B cell (primary cell): Measurements from ENCODE around the gene ZEB2. TPM values are rescaled to one million over a fixed set of nuclear protein-coding genes. Genes with fewer than 3 reads are reported as not detected.

Experiments used
- ATAC-seq: fragments of 200-7000 bp; cut with Tn5 transposase; one replicate; pipeline ENCODE4 v1.10.0; 2021; ENCODE audit warnings: low read depth, mild to moderate bottlenecking, moderate number of reproducible peaks, moderate library complexity
- CTCF ChIA-PET: fragments of 350-600 bp; sonication (Branson Sonifier 250); formaldehyde crosslinking; loops from one replicate; lab custom pipeline; 2021; ENCODE audit warnings: antibody characterized with exemption, inconsistent platforms; lab: Charles Lee
- POLR2A ChIA-PET: fragments of 350-600 bp; sonication (Branson Sonifier 250); formaldehyde crosslinking; loops from one replicate; lab custom pipeline; 2021; ENCODE audit warnings: antibody characterized with exemption; lab: Charles Lee
- DNase-seq: peaks from one replicate; pipeline ENCODE4 v3.0.0; 2013
- H2AFZ ChIP-seq: 2 replicates; pipeline ENCODE4 v1.6.1; 2012; ENCODE audit warnings: mild to moderate bottlenecking, low read depth, low read length; ENCODE audit not compliant: insufficient read depth, poor library complexity, severe bottlenecking
- H3K27ac ChIP-seq, 2 donors: 1 replicate in 1 of 2; 2 replicates in 1 of 2; pipeline ENCODE4 v1.5.1; 2012 to 2013; ENCODE audit warnings: low read length in 2 of 2, mild to moderate bottlenecking in 2 of 2, moderate library complexity in 1 of 2
- H3K27me3 ChIP-seq, 4 experiments: fragments of 200-600 bp in 1 of 4; sonication (generic) in 1 of 4; replicated peaks in 1 of 4; 1 replicate in 2 of 4; 2 replicates in 2 of 4; pipeline versions ENCODE4 v1.6.1 to v1.7.0; 2013 to 2016; ENCODE audit warnings: low read length in 3 of 4, mild to moderate bottlenecking in 2 of 4, mixed read lengths in 1 of 4, moderate library complexity in 1 of 4; ENCODE audit not compliant: insufficient read depth in 4 of 4, control insufficient read depth in 3 of 4; ENCODE audit errors: control extremely low read depth in 1 of 4
- H3K36me3 ChIP-seq, 2 experiments: replicated peaks in 1 of 2; 1 replicate in 1 of 2; 2 replicates in 1 of 2; pipeline versions ENCODE4 v1.6.1 to v1.7.1; 2013; ENCODE audit warnings: low read length in 1 of 2; ENCODE audit not compliant: insufficient read depth in 2 of 2, control insufficient read depth in 1 of 2; ENCODE audit errors: control extremely low read depth in 1 of 2, extremely low read depth in 1 of 2
- H3K4me1 ChIP-seq, 2 donors: fragments of 200-600 bp in 1 of 2; sonication (generic) in 1 of 2; 1 replicate in 1 of 2; 2 replicates in 1 of 2; pipeline versions ENCODE4 v1.5.1 to v1.6.1; 2013 to 2017; ENCODE audit warnings: low read length in 2 of 2; ENCODE audit not compliant: control insufficient read depth in 2 of 2, insufficient read depth in 2 of 2
- H3K4me2 ChIP-seq: replicated peaks from 2 replicates; pipeline ENCODE3; 2012; ENCODE audit warnings: mild to moderate bottlenecking, low read depth, low read length; ENCODE audit not compliant: poor library complexity, severe bottlenecking
- H3K4me3 ChIP-seq, 5 experiments: fragments of 200-600 bp in 1 of 5; sonication (generic) in 1 of 5; 1 replicate in 3 of 5; 2 replicates in 2 of 5; pipeline versions ENCODE4 v1.5.1 to v1.7.0; 2011 to 2016; ENCODE audit warnings: low read length in 4 of 5, mild to moderate bottlenecking in 4 of 5, low read depth in 2 of 5, control low read depth in 1 of 5, moderate library complexity in 1 of 5; ENCODE audit not compliant: insufficient read depth in 1 of 5; ENCODE audit errors: control extremely low read depth in 1 of 5, extremely low read depth in 1 of 5
- H3K79me2 ChIP-seq: fragments of 200-600 bp; sonication (generic); one replicate; pipeline ENCODE4 v1.6.0; 2016; ENCODE audit warnings: low read length; ENCODE audit not compliant: control insufficient read depth, insufficient read depth
- H3K9ac ChIP-seq: fragments of 200-600 bp; sonication (generic); 2 replicates; pipeline ENCODE4 v1.6.1; 2017; ENCODE audit warnings: mild to moderate bottlenecking, low read length, moderate library complexity
- H3K9me3 ChIP-seq, 3 donors: one replicate each; pipeline versions ENCODE4 v1.6.1 to v1.7.1; 2013; ENCODE audit warnings: low read length in 2 of 3; ENCODE audit not compliant: control insufficient read depth in 2 of 3, insufficient read depth in 1 of 3; ENCODE audit errors: control extremely low read depth in 1 of 3
- H4K20me1 ChIP-seq: 2 replicates; pipeline ENCODE4 v1.6.0; 2012; ENCODE audit warnings: mild to moderate bottlenecking, low read length; ENCODE audit not compliant: insufficient read depth, control insufficient read depth, poor library complexity, severe bottlenecking
- H3K27ac Mint-ChIP-seq: one replicate; pipeline ENCODE4 v1.8.0; 2021; ENCODE audit warnings: mixed read lengths
- H3K27me3 Mint-ChIP-seq: one replicate; pipeline ENCODE4 v1.8.0; 2021; ENCODE audit warnings: mixed read lengths
- H3K4me1 Mint-ChIP-seq: one replicate; pipeline ENCODE4 v1.8.0; 2021; ENCODE audit warnings: mixed read lengths
- H3K4me3 Mint-ChIP-seq: one replicate; pipeline ENCODE4 v1.8.0; 2021; ENCODE audit warnings: mixed read lengths
- H3K9me3 Mint-ChIP-seq: one replicate; pipeline ENCODE4 v1.8.0; 2022; ENCODE audit warnings: mixed read lengths; ENCODE audit not compliant: insufficient read depth
- EZH2 ChIP-seq: IDR thresholded peaks from 2 replicates; pipeline ENCODE4 v1.6.1; 2012; ENCODE audit warnings: borderline replicate concordance, low read depth, mild to moderate bottlenecking, moderate library complexity, low read length; ENCODE audit not compliant: insufficient read depth, poor library complexity, severe bottlenecking
- WGBS: methylation state at CpG from one replicate; pipeline ENCODE4 v1.1.5; 2013; ENCODE audit warnings: missing lambda C conversion rate; ENCODE audit not compliant: insufficient coverage; 5-methylcytosine and 5-hydroxymethylcytosine counted together
- intact Hi-C: fragments of 100-400 bp; cut with micrococcal nuclease; formaldehyde crosslinking; loops from one replicate; pipeline ENCODE4 v1.10.0; 2022
- polyA plus RNA-seq: library from polyadenylated mRNA; depleted of rRNA; stranded (reverse); fragments of >200 nt; gene quantifications from 2 replicates; pipeline ENCODE4 v1.2.3, GENCODE V29; 2012
- total RNA-seq, 2 donors: library from RNA; stranded (reverse); fragments of 120-200 nt in 1 of 2; gene quantifications; 1 replicate in 1 of 2; 2 replicates in 1 of 2; pipeline versions ENCODE4 v1.2.3 to v1.2.4, GENCODE V29; 2013 to 2022
- TF ChIP-seq, protein P1 (sequence below): fragments of 200-600 bp; IDR thresholded peaks from one replicate; pipeline ENCODE4 v1.8.0; 2022; ENCODE audit warnings: antibody characterized with exemption, mild to moderate bottlenecking

ZEB2 gene
- total and polyA plus RNA-seq, 2 donors (not counting 1 experiment from before 2014, with no cell fraction given) = 56.3 to 217 TPM

DNA sequence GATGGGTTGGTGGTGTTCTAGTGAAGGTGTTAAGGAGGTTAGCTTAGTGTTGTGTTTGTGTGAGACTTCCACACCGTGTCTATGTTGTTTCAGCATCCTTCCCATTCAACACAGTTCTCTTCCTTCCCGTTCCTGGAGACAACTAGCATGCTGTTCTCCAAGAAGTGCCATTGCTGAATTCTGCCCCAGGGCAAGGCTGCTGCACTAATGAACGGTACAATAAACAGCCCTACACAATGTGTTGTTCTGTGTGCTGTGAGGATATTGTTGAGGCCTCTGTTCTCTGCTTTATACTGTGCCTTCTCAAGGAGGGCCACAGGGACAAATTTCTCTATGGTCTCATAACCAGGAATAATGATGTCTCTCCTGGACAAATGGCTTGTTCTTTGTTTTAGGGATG, 39.8 kb upstream of the ZEB2 start:
- no peak for DNase-seq
- Mint-ChIP-seq H3K9me3 (no peaks in the 10 kb centered on the region), H3K27me3 (no peaks in the 10 kb centered on the region), H3K27ac (no peak overlapping the region), H3K4me3 (no peak overlapping the region), H3K4me1 (peaks cover 15% of the 10 kb centered on the region)
- ChIA-PET CTCF (no interaction called here), POLR2A (no interaction called here)
- Histone ChIP-seq H3K4me2 (no peak overlapping the region), H3K9me3 (no peaks in the 10 kb centered on the region), H3K27me3 (peaks cover 0 to 4% (median 0%) of the 10 kb centered on the region in 4 experiments), H2AFZ (no peak overlapping the region), H3K4me3 (no peak overlapping the region), H3K36me3 (no peaks in the 10 kb centered on the region), H3K27ac (no peak overlapping the region), H4K20me1 (no peaks in the 10 kb centered on the region), H3K79me2 (no peaks in the 10 kb centered on the region), H3K4me1 (peaks cover 0 to 7% of the 10 kb centered on the region in 2 donors), H3K9ac (no peak overlapping the region)
- no peak for ATAC-seq
- TF ChIP-seq, protein P1, sequence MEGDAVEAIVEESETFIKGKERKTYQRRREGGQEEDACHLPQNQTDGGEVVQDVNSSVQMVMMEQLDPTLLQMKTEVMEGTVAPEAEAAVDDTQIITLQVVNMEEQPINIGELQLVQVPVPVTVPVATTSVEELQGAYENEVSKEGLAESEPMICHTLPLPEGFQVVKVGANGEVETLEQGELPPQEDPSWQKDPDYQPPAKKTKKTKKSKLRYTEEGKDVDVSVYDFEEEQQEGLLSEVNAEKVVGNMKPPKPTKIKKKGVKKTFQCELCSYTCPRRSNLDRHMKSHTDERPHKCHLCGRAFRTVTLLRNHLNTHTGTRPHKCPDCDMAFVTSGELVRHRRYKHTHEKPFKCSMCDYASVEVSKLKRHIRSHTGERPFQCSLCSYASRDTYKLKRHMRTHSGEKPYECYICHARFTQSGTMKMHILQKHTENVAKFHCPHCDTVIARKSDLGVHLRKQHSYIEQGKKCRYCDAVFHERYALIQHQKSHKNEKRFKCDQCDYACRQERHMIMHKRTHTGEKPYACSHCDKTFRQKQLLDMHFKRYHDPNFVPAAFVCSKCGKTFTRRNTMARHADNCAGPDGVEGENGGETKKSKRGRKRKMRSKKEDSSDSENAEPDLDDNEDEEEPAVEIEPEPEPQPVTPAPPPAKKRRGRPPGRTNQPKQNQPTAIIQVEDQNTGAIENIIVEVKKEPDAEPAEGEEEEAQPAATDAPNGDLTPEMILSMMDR = no peak
- TF ChIP-seq EZH2 = no peak
- intact Hi-C loops = loop anchor here (5.0 kb wide), 2 partner anchors 37 to 48 kb away; partner anchors contain the start of gene ZEB2
- WGBS = no CpG with 5 or more reads among the region's 3 CpGs

DNA sequence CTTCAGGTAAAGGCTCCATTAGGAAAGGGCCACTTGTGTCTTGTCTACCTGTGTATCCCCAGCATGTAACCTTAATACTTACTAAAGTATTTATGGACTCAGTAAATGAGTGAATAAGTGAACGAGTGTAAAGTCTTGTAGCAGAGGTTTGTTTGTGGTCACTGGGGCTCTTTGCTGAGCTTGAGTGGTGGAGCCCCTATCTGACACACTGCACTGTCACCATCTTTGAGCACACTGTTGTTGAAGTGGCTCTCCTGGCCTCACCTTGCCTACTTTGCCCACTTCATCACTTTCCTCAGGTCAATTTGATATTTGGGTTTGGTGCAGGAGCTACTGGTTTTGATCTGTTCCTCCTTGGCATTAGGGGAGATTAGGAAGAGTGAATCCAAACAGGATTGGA, 39.3 kb upstream of the ZEB2 start:
- Histone ChIP-seq H3K9me3 (no peaks in the 10 kb centered on the region), H3K27me3 (peaks cover 0 to 4% (median 0%) of the 10 kb centered on the region in 4 experiments), H2AFZ (no peak overlapping the region), H4K20me1 (no peaks in the 10 kb centered on the region), H3K4me2 (no peak overlapping the region), H3K4me3 (no peak overlapping the region), H3K4me1 (peaks cover 0 to 7% of the 10 kb centered on the region in 2 donors), H3K36me3 (no peaks in the 10 kb centered on the region), H3K9ac (no peak overlapping the region), H3K79me2 (no peaks in the 10 kb centered on the region), H3K27ac (no peak overlapping the region)
- WGBS = no CpG with 5 or more reads among the region's 1 CpG
- ATAC-seq (no peak), DNase-seq (no peak)
- TF ChIP-seq, protein P1 = no peak
- no peak for TF ChIP-seq EZH2
- Mint-ChIP-seq H3K27ac (no peak overlapping the region), H3K9me3 (no peaks in the 10 kb centered on the region), H3K4me1 (peaks cover 15% of the 10 kb centered on the region), H3K27me3 (no peaks in the 10 kb centered on the region), H3K4me3 (no peak overlapping the region)
- intact Hi-C loops = no loop called here
- ChIA-PET POLR2A (no interaction called here), CTCF (no interaction called here)
